HG03439 (cell line): ENCODE measurements around the gene AVEN.
A peak's percentile ranks its signal among the peaks of the same experiment; 100 is the strongest.

ENCODE experiments used
- ATAC-seq: cut with Tn5 transposase; IDR thresholded peaks from one replicate; pipeline ENCODE4 v1.9.1; 2021; ENCODE audit warnings: mild to moderate bottlenecking, moderate library complexity; ENCODE audit not compliant: unreplicated experiment

AVEN gene

GRCh38 chr15:33923446-33923845 lies 115.6 kb downstream of the AVEN start:
- no peak for ATAC-seq

GRCh38 chr15:33915571-33916407 lies 123.2 kb downstream of the AVEN start:
- ATAC-seq = no peak

GRCh38 chr15:33913459-33913858 lies 125.5 kb downstream of the AVEN start:
- no peak for ATAC-seq

GRCh38 chr15:33912326-33912725 lies 126.7 kb downstream of the AVEN start:
- ATAC-seq = no peak

GRCh38 chr15:33910741-33911140 lies 128.3 kb downstream of the AVEN start:
- no peak for ATAC-seq

GRCh38 chr15:33908406-33908805 lies 130.6 kb downstream of the AVEN start:
- no peak for ATAC-seq

- no peak for ATAC-seq
These were observed 131.7 kb downstream of the AVEN start for GRCh38 chr15:33907326-33907725.

- no peak for ATAC-seq
These were observed 135.3 kb downstream of the AVEN start for GRCh38 chr15:33903661-33904060.

GRCh38 chr15:33902043-33902442 lies 137.0 kb downstream of the AVEN start:
- no peak for ATAC-seq

GRCh38 chr15:33894193-33894592 lies 144.8 kb downstream of the AVEN start:
- ATAC-seq = peak; percentile 64

- no peak for ATAC-seq
These were observed 150.8 kb downstream of the AVEN start for GRCh38 chr15:33888176-33888575.

- no peak for ATAC-seq
These were observed 156.1 kb downstream of the AVEN start for GRCh38 chr15:33882921-33883320.

- no peak for ATAC-seq
These were observed 164.8 kb downstream of the AVEN start for GRCh38 chr15:33874156-33874555.

- ATAC-seq = no peak
These were observed 166.4 kb downstream of the AVEN start for GRCh38 chr15:33872416-33873106.

- no peak for ATAC-seq
These were observed 167.0 kb downstream of the AVEN start for GRCh38 chr15:33871980-33872379.

GRCh38 chr15:33866101-33866737 lies 172.8 kb downstream of the AVEN start:
- no peak for ATAC-seq

GRCh38 chr15:33865416-33865815 lies 173.6 kb downstream of the AVEN start:
- no peak for ATAC-seq

GRCh38 chr15:33864360-33865075 lies 174.5 kb downstream of the AVEN start:
- ATAC-seq = no peak

GRCh38 chr15:33860754-33861153 lies 178.2 kb downstream of the AVEN start:
- ATAC-seq = no peak

GRCh38 chr15:33859992-33860545 lies 178.9 kb downstream of the AVEN start:
- no peak for ATAC-seq

- no peak for ATAC-seq
These were observed 180.2 kb downstream of the AVEN start for GRCh38 chr15:33858836-33859235.
